Glomerular endothelial cell (primary cell): Measurements from ENCODE around the gene BOD1. TPM values are rescaled to one million over a fixed set of nuclear protein-coding genes. Genes with fewer than 3 reads are reported as not detected.

Source experiments
- DNase-seq: peaks from one replicate; pipeline ENCODE4 v3.0.0-alpha.2; 2011; ENCODE audit warnings: low read depth, low spot score; ENCODE audit errors: extremely low read depth
- total RNA-seq: library from RNA; depleted of rRNA; stranded (reverse); fragments of >200 nt; gene quantifications from 2 replicates; pipeline ENCODE4 v1.2.3, GENCODE V29; 2015

BOD1 gene
- total RNA-seq = 45.0 and 52.1 TPM in 2 replicates

DNA sequence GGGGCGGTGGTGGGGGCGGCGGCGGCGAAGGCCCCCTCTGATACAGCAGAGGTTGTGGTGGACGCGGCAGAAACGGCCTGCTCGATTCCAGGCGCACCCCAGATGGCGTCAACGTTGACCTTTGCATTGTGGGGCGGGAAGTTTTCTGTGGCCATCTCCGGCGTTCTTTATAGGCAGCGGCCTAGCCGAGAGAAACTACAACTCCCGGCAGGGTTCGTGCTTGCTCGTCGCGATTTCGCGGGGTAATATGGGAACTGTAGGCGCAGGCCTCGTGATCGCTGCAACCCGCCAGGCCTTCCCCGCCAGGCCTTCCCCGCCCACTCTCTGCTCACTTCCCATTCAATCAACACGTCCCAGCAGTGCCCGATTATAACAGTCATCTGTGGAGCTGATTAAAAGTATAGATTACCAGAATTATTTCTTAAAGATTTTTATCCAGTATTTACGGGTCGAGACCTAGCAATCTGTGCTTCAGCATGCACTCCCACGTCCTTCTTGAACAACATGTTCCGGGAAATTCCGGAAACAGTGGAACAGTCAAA lies at the start of gene BOD1:
Gene BOD1, minus strand, starts transcription at position 74 of the 542 bp plus-strand sequence. CDS start 214 bp downstream, outside the sequence.
- DNase-seq = peak; percentile 93

DNA sequence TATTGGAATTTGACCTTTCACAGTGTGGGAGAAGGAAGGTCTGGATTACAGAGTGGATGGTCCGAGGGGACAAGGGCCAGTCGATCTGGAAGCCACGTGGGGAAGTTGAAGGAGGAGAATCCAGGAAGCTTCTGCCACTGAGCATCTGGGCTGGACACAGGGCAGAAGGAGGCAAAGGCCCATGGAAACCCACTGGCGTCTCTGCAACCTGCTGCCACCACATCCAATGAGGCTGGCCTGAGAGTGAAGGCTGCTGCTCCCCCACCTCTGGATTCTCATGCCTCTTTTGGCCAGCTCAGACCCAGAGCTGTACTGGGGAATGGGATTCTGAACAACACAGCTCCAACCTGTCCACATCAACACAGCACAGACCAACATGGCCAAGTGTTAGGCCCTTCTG lies 48.9 kb upstream of the BOD1 start:
- no peak for DNase-seq

DNA sequence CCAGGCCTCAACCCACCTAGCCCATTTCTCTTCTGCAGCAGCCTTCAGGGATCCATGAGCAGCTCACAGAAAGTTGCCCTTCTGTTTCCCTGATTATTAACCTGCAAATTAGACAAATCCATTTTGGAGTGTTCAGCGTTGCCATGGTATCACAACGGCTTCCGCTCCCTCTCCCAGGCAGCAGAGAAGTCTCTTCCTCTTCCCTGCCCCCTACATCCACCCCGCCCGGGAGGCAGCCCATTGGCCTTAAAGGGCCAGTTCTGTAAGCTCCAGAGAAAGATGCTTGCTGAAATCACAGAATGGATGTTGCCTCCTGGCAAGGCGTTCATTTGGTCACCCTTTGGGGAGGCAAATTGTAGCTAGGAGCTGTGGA lies 47.7 kb upstream of the BOD1 start:
- no peak for DNase-seq

DNA sequence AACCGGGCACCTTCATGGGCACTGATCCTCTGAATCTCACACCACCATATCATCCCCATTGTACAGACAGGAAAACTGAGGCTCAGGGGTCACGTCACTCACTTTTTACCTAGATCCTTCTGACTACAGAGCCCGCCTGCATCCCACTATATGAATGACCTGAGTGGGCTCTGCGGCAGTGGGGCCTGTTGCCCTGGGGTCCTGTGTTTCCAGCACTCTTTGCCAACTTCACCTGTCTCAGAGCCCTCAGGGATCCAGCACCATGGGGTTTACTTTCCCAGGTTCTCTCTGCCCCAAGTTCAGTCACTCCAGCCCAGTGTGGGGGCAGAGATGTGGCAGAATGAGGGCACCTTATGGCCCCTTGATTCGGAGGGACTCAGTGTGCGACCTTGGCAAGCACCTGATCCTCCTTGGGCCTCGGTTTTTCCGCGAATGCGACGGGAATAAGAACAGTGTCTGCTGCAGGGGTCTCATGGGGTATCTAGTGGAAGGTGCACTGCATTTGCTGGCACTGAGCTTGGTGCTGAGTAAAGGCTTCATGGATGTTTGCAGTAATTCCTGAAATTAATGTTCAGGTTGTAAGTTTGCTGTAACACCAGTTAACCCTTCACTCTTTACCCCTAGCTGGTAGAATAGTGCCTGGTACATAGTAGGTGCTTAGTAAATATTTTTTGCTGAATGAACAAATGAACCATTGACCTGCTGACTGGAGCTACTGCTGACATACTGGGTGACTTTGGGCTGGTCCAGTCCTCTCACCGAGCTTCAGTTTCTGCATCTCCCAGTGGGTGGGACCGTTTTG lies 47.1 kb upstream of the BOD1 start:
- DNase-seq = no peak

DNA sequence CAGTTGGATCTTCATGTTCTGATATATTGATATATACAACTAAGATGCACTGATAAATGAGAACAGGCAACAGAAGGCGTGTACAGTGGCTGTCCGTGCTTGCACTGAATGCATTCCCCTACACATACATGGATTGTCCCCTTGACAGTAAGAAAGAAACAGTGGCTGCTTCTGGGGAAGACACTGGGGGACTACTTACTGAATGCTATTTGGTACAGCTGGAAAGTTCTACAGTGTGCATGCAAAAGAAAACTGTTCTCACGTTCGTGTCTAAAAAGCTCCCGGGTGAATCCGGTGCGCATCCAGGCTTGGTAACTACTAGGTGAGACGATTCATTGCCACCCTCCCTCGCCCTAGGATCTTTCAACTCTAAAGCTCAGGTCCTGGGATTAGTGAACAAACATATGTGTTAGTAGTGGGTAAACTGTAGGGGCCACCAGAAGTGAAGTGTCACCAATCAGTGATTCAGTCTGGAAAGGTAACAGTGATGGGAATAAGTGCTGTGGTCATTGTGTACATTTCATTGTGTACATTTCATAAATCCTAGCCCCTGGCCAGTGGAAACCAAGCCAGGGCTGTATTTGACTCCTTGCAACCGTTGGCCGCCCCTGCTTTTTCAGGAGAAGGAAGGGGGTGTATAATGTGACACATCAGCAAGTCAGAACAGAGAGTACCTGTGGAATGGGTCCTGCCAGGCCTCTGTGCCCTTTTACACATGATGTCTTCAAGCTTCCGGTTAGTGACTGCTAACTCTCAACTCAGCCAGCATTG lies 46.3 kb upstream of the BOD1 start:
- DNase-seq = no peak

DNA sequence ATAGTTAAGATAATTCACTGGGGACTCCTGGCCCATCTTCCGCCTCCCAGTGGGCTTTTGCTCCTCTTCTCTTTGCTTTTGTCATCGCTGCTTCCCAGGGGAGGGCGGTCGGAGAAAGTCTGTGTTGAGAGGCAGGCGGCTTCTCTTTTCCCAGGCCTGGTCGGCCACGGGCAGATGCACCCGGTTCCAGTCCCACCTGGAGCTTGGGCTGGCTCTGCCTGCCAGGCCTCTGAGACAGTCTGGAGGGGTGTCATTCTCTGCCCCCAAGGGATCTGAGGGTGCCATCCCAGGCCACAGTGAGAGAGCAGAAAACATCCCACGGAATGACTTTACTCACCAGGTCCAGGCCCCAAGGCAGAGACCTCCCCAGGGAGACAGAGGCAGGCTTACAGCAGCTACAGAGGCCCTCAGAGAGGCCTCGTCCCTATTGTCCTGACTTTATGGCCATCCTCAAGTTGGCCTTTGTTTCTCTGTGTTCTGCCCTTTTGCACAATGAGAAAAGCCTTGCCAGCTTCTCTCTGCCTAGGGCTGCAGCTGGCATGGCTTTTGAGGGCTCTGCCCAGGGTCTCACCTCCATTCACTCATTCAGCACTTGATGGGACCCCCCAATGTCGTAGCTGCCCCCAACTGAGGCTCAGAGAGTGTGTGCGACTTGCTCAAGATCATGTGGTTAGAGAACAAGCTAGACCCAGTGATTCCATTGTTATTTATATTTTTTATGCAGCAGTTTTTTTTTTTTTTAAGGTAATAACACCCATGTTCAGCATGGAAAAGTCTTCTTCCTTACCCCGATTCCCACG lies 44.2 kb upstream of the BOD1 start:
- DNase-seq = no peak

DNA sequence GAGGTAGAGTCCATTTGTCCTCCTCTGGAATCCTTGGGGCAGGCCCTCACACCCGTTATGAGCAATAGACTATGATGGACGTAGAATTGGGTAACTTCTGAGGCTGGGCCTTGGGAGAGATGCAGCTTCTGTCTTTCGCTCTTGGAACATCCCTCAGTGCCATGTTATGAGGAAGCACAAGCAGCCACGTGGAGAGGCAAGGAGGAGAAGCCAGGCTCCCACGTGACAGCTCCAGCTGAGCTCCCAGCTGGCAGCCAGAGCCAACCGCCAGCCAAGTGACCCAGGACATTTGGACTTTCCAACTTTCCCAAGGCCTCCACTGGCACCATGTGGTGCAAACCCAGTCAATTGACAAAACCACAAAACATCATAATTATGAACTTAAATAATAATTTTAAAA lies 43.0 kb upstream of the BOD1 start:
- no peak for DNase-seq

DNA sequence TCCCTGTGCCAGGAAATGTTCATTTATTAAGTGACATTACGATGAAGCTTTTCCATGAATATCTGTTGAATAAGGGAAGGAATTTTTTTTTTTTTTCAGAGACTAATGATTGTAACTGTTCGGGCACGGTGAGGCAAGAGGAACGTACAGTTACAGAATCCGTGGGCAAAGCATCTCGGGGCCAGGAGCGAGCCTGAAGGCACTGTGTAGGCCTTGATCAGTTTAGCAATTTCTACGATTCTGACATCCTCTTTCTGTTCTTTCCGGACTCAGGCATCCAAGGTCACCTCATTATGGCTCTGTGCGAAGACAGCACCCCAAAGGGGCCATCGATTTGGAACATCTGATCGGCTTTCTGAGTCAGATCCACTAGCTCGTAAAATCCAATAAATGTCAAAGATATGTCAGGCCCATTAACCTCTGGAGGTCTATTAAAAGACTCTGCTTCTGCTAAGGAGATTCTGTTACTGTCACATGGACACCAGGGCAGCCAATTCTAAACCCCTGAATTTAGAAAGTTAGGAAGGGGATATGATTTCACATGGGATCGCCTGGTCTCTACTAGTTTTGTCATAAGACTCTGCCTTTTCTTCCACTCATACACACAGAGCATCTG lies 41.4 kb upstream of the BOD1 start:
- DNase-seq = no peak

DNA sequence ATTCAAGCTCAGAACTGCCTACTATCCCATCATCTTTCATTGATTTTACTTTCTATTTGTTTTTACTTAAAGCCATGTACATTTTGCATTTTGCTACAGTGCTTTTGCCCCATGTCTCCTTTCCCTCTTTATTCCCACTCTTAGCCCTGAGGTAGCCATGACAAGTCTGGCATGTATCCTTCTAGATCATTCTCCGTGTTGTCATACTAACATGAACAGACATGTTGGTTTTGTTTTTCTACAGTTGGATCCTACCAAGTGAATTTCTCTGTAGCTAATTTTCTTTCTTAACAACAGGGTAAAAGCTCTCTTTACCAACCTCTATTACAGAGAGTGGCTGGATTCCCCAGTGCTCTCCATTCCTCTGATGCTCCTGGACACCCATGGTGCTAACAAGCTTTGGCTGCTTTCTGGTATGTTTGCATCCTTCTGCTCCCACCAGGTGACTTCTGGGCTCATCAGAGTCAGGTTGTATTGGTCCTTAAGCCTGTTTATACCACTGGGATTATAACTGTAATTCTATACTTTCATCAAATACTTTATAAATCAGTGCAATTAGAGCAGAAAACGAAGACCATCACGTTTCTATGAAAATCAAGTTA lies 38.8 kb upstream of the BOD1 start:
- DNase-seq = no peak

DNA sequence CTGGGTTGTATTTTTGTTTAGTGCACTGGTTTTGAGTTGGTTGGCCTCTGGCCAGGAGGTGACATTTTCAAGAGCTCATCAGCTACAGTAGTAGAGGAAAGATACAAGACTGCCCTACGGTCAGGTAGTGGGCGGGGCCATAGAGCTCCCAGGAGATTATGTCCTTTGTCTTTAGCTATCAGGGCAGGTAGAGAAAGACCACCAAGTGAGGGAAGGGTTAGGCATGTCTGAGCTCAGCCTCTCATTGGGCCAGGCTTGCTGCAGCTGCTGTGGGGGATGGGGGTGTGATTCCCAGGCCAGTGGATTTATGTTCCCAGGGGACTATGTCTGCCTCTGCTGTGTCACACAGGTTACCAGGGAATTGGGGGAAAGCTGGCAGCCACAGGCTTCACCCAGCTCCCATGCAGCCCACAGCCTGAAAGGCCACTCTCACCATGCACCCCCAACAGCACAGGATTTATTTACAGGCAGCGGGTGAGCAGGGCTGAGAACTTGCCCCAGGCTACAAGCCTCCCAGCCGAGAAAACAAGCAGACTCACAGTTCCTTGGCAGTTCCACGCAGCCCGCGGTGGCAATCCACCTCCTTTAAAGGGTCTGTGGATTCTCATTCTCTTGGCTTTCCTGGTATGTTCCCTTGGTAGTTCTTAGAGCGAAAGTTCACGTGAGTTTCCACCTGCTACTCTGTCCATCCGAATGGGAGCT lies 37.5 kb upstream of the BOD1 start:
- no peak for DNase-seq

DNA sequence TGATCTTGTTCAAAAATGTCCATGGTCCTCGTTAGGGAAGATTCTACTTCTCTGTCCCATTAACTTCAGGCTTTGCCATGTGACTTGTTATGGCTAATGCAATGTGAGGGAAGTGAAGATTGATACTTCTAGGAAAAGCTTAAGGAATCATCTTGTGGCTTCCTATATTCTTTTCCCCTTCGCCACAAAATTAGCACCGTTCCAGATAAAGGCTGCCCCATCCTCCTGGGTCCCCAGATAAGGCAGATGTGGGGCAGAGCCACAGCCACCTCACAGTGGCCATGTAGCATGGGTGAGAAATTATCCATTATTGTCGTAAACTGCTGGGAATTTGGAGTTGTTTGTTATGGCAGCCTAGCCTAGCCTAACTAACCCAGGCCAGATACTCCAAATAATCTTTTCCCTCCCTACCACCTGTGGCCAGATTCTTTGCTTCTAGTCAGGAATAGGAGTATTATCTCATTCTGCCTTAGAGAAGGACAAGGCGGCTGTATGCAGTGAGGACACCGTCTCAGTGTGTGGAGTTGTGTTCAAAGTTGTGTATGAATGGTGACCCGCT lies 31.9 kb upstream of the BOD1 start:
- DNase-seq = no peak

DNA sequence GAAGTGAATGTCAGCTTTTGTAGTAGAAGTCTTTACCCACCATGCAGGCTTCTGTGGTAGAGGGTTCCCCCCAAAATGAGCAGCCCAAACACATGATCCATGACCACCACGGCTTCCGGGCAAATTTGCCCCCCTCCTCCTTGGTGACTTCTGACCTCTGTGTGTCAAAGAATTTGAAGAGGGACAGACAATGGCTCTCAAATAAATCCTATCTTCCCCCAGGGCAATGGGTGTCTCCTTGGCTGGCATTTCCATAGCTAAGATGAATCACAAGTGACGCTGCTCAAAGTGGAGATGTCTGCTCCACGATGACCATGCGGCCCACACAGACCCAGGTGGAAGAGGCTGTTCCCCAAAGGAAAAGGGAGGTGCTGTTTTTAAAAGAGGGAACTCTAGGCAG lies 30.2 kb upstream of the BOD1 start:
- no peak for DNase-seq

DNA sequence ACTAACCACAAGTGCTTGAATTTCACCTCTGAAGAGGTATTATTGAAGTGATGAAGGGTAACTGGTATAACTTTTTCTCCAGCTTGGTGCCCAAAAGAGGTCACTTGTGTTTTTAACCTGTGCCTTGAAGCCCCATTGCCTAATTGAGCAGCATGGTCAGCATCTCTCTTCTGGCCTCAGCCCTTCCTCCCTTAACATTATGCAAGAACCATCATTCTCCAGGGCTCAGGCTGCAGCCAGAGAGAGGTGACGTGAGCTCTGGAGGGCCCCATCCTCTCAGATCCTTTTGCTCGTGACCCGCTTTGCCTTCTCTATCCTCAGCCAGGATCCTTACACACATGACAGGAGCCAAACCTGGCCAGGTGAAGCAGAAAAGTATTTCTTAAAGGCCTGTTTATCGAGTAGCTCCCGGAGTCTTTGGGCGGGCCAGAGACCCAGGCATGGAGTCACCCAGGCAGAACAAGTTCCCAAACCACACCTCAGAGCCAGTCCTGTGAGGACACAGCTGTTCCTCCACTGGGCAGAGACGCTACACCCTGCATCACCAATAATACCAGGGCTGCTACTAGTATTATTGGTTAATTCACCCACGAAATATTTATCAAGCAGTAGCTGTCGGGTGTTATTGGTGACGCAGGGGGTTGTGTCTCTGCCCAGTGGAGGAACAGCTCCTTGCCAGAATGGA lies 29.6 kb upstream of the BOD1 start:
- no peak for DNase-seq

DNA sequence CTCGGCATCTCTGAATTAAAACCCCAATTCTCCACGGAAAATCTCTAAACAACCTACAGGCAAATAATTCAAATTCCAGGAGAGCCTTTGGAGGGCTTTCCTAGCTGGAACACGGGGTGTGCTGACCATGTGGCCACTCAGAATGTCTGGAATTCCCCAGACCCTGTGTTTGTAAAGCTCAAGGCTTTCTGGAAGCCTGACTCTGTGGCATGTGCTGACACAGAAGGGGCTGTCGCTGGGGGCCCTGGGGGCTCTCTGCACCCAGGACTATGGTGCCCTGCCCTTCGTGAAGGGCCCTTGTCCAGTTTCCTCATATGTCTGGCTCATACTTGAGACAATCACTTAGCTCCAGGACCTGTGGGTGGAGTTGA lies 29.0 kb upstream of the BOD1 start:
- no peak for DNase-seq

DNA sequence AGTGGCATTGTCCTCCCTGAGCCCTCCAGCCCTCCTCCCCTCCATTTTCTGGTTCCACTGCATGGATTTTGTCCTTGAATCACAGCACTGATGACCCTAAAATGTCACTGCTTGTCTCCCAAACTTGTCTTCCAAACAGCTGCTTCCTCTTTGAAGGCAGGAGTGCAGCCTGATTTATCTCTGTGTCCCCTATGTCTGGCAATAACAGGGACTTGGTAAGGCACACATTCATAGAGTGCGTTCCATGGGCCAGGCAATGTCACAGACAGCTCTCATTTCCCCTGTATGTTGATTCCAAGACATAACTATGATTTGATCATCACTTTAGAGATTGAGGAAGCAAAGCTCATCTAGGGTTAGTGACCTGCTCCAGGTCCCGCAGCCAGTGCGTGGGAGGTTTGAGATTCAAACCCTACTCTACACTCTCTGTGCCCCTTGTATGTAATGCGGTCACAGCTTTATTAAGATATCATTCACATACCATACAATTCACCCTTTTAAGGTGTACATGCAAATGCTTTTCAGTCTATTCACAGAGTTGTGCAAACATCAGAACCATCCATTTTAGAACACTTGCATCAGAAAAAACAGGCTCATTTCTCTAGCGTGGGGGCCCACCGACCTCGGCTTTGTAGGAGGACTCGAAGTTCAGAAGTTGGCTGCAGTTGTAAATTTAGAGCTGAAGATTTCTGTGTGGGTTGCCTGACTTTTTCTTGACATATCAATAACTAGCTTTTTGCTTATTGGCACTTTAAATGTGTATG lies 28.4 kb upstream of the BOD1 start:
- DNase-seq = no peak

DNA sequence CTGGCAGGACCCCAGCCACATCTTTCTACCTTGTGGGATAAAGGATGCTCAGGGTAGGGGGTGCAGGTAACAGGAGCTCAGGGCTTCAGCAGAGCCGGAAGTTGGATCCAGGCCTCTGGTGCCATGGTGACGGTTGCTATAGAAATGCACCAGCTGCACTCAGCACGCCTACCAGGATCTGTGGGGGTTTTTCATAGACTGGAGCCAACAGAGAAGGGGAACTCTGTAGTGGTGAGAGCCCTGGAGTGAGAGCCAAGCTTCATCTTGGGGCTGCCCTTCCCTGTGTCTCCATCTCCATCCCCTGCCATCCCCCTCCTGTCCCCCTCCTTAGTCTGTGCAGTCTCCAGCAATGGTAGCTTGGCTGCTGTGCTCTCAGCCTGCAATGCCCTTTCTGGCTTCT lies 27.5 kb upstream of the BOD1 start:
- no peak for DNase-seq

DNA sequence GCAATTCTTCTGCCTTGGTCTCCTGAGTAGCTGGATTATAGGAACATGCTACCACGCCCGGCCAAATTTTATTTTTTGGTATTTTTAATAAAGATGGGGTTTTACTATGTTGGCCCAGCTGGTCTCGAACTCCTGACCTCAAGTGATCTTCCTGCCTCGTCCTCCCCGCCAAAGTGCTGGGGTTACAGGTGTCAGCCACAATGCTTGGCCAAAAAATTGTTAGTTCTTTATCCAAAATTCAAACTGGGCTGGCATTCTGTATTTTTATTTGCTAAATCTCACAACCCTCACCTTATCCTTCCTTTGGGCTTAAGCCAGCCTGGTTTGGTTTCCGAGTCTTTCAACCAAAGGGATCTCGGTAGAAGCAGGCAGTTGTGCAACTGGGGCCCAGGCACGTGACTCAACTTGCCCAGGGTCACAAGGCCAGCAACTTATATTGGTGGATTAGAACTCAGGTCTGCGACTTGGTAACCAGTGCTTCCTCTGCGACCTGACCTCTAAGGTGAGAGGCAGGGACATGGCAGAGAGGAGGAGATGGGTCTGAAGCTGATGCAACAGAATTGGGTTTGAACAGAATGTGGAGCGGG lies 26.5 kb upstream of the BOD1 start:
- no peak for DNase-seq
